Mesangial cell (primary cell): ENCODE measurements around the gene EIF5. TPM values are rescaled to one million over a fixed set of nuclear protein-coding genes. Genes with fewer than 3 reads are reported as not detected.

Experiments used
- total RNA-seq: library from RNA; depleted of rRNA; stranded (reverse); fragments of >200 nt; gene quantifications from 2 replicates; pipeline ENCODE4 v1.2.3, GENCODE V29; 2015

Gene EIF5
- 148 and 215 TPM in 2 replicates for total RNA-seq

DNA sequence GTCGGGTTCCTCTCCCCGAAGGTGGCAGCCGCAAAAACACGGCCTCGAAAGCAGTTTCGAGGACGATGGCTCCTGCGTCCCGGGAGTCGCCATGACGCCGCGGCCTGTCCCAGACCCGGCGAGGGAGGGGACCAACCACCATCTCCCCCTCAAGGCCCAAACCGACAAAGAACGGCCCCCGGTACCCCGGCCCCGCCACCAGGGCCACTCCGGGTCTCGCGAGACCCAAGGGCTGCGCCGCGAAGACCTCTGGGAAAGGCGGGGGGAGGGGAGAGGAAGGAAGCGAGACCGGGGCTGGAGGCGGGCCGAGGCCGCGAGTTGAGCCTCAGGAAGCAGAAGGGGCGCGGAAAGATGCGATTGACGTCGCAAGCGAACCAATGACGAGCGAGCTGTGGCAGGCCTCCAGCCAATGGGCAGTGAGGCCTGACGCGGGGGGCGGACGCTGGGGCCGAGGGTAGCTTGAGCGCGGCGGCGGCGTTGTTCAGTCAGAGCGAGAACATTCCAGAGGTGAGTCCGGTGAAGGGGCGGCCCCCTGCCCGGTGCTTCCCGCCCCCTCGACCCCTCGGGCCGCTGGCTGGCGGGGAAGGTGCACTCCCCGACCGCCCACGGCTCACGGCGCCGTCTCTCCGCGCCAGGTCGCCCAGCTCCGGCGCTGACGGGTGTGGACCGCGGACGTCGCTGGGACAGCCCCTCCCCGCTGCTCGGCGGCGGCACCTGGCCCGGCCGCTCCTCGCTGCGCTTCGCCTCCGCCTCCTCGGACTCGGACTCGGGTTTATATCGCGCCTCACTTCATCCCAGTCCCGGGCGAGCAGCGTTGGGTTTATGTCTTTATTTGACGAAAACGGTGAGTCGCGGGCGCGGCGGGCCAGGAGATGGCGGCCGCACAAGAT is at the start of gene EIF5:
Gene EIF5 (plus strand): TSS at position 484 of the 890 bp plus-strand sequence. CDS start 1,624 bp downstream, outside the sequence.

DNA sequence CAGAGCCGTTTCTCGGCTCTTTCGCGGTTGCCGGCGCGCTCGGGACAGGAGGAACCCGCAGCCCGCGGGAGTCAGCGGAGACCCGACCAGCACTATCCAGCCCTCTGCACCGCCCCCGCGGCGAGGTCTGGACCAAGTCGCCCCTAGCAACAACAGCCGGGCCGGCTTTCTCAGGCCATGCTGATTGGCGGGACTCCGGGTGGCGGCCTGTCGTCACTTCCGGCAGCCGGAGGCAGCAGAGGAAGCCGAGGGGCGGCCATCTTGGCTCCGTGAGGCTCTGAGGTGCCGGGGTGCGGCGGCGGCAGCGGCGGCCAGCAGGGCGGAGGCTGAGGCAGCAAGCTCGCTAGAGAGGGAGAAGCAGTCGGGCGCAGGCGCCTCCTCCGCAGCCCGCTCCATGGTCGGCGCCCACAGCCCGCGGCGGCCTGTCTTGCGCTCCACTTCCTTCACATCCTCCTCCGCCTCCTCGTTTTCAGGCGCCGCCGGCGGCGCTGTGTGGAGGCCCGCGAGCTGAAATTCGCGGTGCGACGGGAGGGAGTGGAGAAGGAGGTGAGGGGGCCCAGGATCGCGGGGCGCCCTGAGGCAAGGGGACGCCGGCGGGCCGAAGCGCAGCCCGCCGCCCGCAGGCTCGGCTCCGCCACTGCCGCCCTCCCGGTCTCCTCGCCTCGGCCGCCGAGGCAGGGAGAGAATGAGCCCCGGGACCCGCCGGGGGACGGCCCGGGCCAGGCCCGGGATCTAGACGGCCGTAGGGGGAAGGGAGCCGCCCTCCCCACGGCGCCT is 51.3 kb downstream of the EIF5 start, which contains the start of gene MARK3:
Gene MARK3 (plus strand): TSS at position 264 of the 777 bp plus-strand sequence. CDS start 615 bp downstream, outside the sequence.

Other genes starting within 250 kb of the EIF5 start
- gene EXOC3L4, start 239.5 kb upstream of the EIF5 start, total RNA-seq = 0.25 TPM in 1 of 2 replicates, not detected in the other
- gene TNFAIP2, start 210.8 kb upstream of the EIF5 start, total RNA-seq = 81.6 and 138 TPM in 2 replicates
- gene MARK3, start 51.2 kb downstream of the EIF5 start, total RNA-seq = 34.1 and 42.4 TPM in 2 replicates
- gene CKB, start 188.6 kb downstream of the EIF5 start, total RNA-seq = 137 and 447 TPM in 2 replicates
- gene TRMT61A, start 195.0 kb downstream of the EIF5 start, total RNA-seq = 11.9 and 12.7 TPM in 2 replicates
- gene BAG5, start 228.4 kb downstream of the EIF5 start, total RNA-seq = 16.0 and 26.4 TPM in 2 replicates
- 20.2 and 46.9 TPM in 2 replicates for gene COA8, start 228.7 kb downstream of the EIF5 start, total RNA-seq